Measurements from ENCODE around the gene IFFO2.

IFFO2 gene

DNA sequence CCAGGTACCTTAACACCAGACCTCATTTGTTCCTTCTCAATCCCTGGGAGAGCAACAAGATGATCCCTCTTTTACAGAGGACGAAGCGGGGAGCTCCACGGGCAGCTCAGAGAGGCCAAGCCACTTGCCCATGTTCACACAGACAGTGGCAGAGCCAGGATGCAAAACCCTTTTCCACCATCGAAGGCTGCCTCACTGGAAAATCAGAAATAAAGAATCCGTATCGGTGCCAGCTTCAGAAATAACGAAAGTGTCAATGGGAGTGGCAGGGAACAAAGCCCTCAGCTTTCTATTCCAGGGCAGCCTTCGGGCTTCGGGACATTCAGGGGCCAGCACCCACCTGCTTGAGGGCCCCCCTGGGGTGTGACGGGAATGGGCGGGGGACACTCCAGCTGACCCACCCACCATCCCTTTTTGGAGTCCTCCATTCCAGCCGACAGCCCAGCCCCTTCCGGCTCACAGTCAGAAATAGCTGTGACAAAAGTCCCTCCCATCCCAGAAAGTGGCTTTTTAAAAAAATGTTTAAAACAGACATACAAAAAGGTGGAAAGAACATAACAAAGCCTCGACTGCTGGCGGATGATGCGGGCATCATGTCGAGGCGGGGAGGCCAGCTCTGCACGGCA lies 6.0 kb downstream of the IFFO2 start:
- no peak for DNase-seq (ENCODE audit: low read depth in 2 of 2)

DNA sequence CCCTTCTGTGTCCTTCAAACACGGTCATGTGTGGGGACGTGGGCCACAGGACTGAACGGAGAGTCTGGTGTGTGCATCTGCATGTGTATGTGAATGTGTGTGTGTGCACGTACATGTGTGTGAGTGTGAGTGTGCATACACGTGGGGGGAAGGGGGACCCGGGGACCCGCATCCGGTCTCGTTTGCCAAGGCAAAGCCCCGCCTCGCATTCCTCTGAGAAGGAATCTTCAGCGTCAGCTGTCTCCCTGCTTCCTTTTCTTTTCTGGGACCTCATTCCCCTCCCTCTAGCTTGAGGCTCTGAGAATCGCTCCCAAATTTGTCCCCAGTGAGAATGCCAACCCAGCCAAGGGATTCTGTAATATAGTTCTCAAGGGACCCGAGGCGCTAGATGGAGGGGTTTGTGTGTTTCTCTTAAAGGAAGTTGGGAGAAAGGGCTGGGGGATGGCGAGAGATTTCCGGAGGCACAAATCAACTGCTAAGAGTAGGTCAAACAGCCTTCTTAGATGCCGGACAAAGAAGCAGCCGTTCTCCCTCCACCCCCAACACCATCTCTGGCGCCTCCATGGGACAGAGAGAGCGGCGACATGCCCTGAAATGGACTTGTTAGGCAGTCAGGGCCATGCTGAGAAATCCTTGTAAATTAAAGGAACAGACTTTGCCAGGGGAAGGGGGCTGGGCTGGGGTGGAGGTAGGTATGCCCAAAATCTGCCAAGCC lies 6.6 kb downstream of the IFFO2 start:
- no peak for DNase-seq (ENCODE audit: low read depth in 2 of 2)

DNA sequence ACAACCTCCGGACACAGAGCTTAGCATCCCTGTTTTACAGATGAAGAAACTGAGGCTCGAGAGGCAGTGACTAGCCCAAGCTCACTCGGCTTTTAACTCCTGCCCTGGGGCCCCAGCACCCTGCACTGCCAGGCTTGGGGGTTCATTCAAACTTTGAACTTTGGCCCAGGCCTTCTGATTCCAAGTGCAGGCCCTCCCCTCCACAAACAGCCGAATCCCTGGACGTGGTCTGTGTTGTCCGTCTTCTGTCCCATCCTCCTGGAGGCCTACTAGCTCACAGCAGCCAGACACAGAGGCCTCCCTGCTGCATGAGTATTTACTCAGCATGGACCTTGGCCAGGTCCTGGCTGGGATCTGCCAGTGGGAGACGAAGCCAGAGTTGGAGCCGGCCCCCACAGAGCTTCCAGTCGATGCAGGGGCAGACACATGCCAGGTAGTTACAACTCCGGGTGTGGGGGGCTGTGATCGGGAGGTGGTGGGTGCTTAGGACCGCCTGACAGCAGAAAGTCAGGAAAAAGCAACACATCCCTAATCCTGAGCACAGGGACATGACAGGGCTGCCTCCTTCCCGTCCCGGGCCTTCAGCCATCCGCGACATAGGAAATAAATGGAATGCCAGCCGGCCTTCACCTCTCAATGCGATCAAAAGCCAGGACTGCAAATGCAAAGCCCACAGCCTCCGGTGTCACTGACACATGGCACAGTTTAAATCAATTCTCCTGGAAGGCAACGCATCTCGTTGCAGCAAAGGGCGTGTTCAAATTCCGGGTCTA lies 7.4 kb downstream of the IFFO2 start:
- no peak for DNase-seq (ENCODE audit: low read depth in 2 of 2)

GRCh38 chr1:18948048-18948912 lies 8.2 kb downstream of the IFFO2 start:
- no peak for DNase-seq (ENCODE audit: low read depth in 2 of 2)

GRCh38 chr1:18947570-18947969 lies 8.9 kb downstream of the IFFO2 start:
- no peak for DNase-seq (ENCODE audit: low read depth in 2 of 2)

DNA sequence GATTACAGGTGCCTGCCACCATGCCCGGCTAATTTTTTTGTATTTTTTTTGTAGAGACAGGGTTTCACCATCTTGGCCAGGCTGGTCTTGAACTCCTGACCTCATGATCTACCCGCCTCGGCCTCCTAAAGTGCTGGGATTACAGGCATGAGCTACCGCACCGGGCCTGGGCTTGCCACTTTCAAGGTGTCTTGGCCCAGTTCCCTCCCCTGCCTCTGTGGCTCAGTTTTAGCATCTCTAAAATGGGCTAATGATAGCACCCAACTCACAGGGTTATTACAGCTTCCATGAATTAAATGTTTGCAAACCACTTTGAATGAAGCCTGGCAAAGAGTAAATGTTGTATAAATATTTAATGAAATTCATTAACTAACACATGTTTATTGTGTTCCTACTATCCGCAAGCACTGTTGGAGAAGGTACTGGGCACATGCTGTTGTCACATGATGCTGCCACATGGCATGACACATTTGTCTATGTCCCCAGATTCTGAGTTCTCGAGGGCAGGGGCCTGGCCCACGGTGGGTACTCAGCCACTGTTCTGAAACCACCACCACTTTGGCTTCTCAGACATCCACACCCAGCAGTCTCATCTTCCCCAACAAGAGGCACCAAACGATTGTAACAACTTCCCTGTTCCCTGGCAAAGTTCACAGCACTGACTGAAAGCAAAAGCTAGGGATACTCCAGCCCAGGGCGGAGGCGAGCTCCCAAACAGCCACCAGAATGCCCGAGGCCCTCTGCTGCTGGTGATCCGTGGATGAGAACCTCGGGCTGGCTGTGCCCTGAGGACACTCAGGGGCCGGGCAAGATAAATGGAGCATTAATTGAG lies 9.7 kb downstream of the IFFO2 start:
- no peak for DNase-seq (ENCODE audit: low read depth in 2 of 2)

DNA sequence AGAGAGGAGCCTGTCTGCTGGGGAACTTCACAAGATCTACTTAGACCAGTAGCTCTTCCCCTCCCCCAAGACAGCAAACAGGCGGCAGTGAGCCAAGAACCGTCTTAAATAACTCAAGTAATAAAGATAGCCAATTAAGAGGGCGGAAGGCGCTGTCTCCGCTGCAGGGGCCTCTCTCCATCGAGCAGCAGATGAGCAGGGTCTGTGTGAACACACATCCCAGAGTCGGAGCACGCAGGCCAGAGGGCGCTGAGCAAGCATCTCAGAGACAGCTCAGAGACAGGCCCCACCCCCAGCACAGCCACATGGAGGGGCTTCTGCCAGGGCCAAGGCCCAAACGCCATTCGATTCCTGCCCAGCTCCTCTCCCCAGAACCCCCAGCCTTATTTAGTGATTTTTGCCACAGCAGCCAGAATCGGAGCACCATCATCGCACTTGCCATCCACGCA lies 11.1 kb downstream of the IFFO2 start:
- DNase-seq (ENCODE audit: low read depth in 2 of 2): no peak

GRCh38 chr1:18944810-18945209 lies 11.7 kb downstream of the IFFO2 start:
- DNase-seq (ENCODE audit: low read depth in 2 of 2): no peak

- no peak for DNase-seq (ENCODE audit: low read depth in 2 of 2)
These were observed 12.4 kb downstream of the IFFO2 start for GRCh38 chr1:18943914-18944572.

DNA sequence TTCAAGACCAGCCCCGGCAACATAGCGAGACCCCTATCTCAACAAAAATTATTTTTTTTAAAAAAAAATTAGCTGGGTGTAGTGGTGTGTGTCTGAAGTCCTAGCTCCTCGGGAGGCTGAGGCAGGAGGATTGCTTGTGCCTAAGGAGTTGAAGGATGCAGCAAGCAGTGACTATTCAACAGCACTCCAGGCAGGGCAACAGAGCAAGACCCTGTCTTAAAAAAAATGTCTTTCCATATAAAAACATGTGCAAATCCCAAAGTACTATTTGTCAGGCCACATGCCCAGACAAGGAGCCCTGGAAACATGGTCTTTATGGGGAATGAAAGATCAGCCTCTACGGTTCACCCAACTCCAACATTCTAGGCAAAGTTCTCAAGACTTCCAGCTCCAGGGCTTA lies 13.3 kb downstream of the IFFO2 start:
- no peak for DNase-seq (ENCODE audit: low read depth in 2 of 2)

DNA sequence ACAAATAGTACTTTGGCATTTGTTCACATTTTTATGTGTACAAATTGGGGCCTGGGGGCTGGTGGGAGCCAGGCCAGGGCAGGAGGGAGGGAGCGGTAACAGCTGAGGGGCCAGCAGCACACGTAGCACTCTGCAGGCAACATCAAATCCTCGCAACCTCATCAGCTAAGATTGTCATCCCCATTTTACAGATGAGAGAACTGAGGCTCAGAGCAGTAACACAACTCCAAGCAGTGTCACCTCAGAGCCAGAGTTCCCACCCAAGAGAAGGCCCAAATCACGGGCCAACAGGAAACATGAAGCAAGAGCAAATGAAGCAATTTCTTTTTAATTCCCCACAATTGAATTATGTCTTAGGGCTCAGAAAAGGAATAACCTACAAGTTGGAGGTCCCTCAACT lies 14.1 kb downstream of the IFFO2 start:
- DNase-seq (ENCODE audit: low read depth in 2 of 2): no peak

- no peak for DNase-seq (ENCODE audit: low read depth in 2 of 2)
These were observed 15.0 kb downstream of the IFFO2 start for GRCh38 chr1:18941221-18942141.

DNA sequence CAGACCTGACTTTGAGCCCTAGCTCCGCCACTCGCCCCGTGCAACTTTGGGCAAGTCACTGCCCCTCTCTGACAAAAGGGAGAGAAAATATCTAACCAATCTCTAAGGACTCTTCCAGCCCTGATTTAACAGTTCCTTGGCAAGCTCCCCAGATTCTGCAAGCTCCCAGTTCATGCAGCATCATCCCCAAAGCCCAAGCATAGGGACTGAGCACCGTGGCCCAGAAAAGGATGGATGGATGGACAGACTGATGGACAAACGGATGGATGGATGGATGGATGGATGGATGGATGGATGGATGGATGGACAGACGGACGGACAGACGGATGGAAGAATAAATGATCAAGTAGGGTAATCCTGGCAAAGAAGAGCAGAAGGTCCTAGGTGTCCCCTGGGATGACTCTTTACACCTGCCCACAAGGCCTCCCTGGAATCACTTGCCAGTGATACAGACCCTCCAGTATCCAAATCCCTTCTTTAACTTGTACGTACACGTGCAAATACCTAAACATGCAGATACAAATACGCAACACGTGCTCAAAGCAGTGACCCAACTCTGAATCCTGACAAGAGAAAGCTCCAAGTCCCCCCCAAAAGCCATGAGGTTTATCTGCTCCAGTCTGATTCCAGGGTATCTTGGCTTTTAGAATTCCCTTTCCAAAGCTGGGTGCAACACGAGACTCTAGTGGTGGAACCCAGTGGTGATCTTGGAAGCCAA lies 16.0 kb downstream of the IFFO2 start:
- no peak for DNase-seq (ENCODE audit: low read depth in 2 of 2)

- no peak for DNase-seq (ENCODE audit: low read depth in 2 of 2)
These were observed 16.8 kb downstream of the IFFO2 start for GRCh38 chr1:18939398-18940302.

- DNase-seq (ENCODE audit: low read depth in 2 of 2): no peak
These were observed 17.8 kb downstream of the IFFO2 start for GRCh38 chr1:18938707-18939070.

DNA sequence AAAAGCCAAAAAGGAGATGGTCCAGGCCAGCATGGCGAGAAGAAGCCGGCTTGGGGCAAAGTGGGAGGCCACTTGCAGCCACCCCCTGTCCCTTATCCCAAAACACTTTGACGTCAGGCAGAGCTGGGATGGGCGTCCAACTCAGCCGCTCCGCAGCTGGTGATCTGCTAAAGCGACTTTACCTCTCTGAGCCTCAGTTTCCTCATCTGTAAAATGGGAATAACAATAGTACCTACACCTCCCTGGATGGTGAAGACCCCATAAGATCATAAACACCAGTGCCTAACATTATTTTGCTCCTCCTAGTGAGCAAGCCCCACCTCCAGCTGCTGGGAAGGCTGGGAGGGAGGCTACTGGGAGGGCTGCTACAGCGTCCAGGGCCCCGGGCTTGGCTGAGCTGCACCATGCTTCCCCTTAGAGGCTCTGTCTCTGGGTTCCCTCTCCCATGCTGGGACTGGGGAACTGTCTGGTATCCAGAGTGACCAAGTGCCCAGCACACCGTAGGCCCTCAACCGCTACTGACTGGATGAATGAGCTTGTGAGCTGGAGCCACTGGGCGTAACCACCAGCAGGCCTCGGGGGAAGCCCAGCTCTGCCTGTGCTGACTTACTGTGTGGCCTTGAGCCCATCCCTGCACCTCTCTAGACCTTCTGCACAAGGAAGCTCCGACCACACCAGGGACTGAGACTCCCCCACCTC lies 18.3 kb downstream of the IFFO2 start:
- DNase-seq (ENCODE audit: low read depth in 2 of 2): no peak

- DNase-seq (ENCODE audit: low read depth in 2 of 2): no peak
These were observed 18.9 kb downstream of the IFFO2 start for GRCh38 chr1:18937539-18937938.

Data from stimulated activated CD4-positive, alpha-beta T cell treated with anti-CD3 and anti-CD28 coated beads, Interleukin-1b, Interleukin-23, amount 100 ng/mL, for 1 hour (primary cell).